K562 (cell line): ENCODE results near the gene DCAKD. TPM values are rescaled to one million over a fixed set of nuclear protein-coding genes. Genes with fewer than 3 reads are reported as not detected.

Source experiments
- ATAC-seq: fragments of 200-7000 bp; cut with Tn5 transposase; 3 replicates; pipeline ENCODE4 v1.9.1; 2020; ENCODE audit warnings: moderate library complexity
- BruUV-seq: library from RNA; stranded (reverse); fragments of 400-500 nt; replicated peaks from 2 replicates; lab custom pipeline; 2021; lab: Mats Ljungman, UMichigan
- CTCF ChIA-PET: fragments of 300-600 bp; formaldehyde crosslinking; extraction: SDS; loops from one replicate; lab custom pipeline; 2021; ENCODE audit warnings: low intra/inter-chr PET ratio; lab: Yijun Ruan, JAX
- POLR2A ChIA-PET: fragments of 300-600, 350-650 bp; sonication (Branson Sonifier 250); formaldehyde crosslinking; extraction: SDS; loops from one replicate; lab custom pipeline; 2021; ENCODE audit warnings: antibody characterized with exemption, inconsistent platforms; lab: Yijun Ruan, JAX
- DNase-seq, 4 experiments: peaks; one replicate each; pipeline versions ENCODE4 v3.0.0 to v3.0.0-alpha.2; 2011 to 2018; ENCODE audit warnings: low spot score in 3 of 4, mixed read lengths in 3 of 4; ENCODE audit errors: extremely low read depth in 1 of 4
- FAIRE-seq: peaks from 2 replicates; lab custom pipeline; 2011; peaks lifted over from hg19 to GRCh38; lab: Jason Lieb, UNC
- H2AFZ ChIP-seq: 2 replicates; pipeline ENCODE4 v1.6.0; 2011; ENCODE audit warnings: low read depth, low read length, control low read depth, inconsistent platforms
- H3K27ac ChIP-seq: fragments of 200-600 bp; 3 replicates; pipeline ENCODE4 v1.8.0; 2011; ENCODE audit warnings: low read depth, mild to moderate bottlenecking, control low read depth, inconsistent platforms, low read length, moderate library complexity, mixed read lengths; ENCODE audit errors: extremely low read depth
- H3K27me3 ChIP-seq, 2 experiments: fragments of 300-600 bp in 1 of 2; 2 replicates in 1 of 2; 3 replicates in 1 of 2; pipeline versions ENCODE4 v1.6.0 to v1.8.0; 2011; ENCODE audit warnings: inconsistent platforms in 2 of 2, low read length in 2 of 2, mild to moderate bottlenecking in 1 of 2, mixed read lengths in 1 of 2, moderate library complexity in 1 of 2; ENCODE audit not compliant: control insufficient read depth in 2 of 2, insufficient read depth in 2 of 2
- H3K36me3 ChIP-seq: fragments of 300-600 bp; 3 replicates; pipeline ENCODE4 v1.8.0; 2011; ENCODE audit warnings: mild to moderate bottlenecking, low read length, inconsistent platforms; ENCODE audit not compliant: control insufficient read depth, insufficient read depth
- H3K4me1 ChIP-seq, 2 experiments: fragments of 200-600 bp in 1 of 2; replicated peaks in 1 of 2; 2 replicates in 1 of 2; 3 replicates in 1 of 2; pipeline versions ENCODE4 v1.5.1 to v1.8.0; 2011; ENCODE audit warnings: inconsistent platforms in 2 of 2, low read length in 2 of 2, mild to moderate bottlenecking in 1 of 2, mixed read lengths in 1 of 2, moderate library complexity in 1 of 2; ENCODE audit not compliant: control insufficient read depth in 2 of 2, insufficient read depth in 2 of 2
- H3K4me2 ChIP-seq: 2 replicates; pipeline ENCODE4 v1.6.1; 2011; ENCODE audit warnings: low read length, control low read depth, inconsistent platforms, mixed read lengths; ENCODE audit not compliant: insufficient read depth
- H3K4me3 ChIP-seq: fragments of 200-600 bp; sonication (generic), shearing (Covaris generic); 2 replicates; pipeline ENCODE4 v1.5.1; 2016; ENCODE audit warnings: control low read depth, inconsistent platforms
- H3K79me2 ChIP-seq: fragments of 200-600 bp; 3 replicates; pipeline ENCODE4 v1.8.0; 2011; ENCODE audit warnings: low read length, inconsistent platforms; ENCODE audit not compliant: control insufficient read depth, insufficient read depth
- H3K9ac ChIP-seq, 2 experiments: 2 replicates each; pipeline versions ENCODE4 v1.6.0 to v1.6.1; 2011; ENCODE audit warnings: low read depth in 2 of 2, low read length in 2 of 2, control low read depth in 1 of 2, inconsistent platforms in 1 of 2, mild to moderate bottlenecking in 1 of 2, mixed read lengths in 1 of 2; ENCODE audit not compliant: insufficient read depth in 1 of 2
- H3K9me1 ChIP-seq: one replicate; pipeline ENCODE4 v1.6.0; 2011; ENCODE audit warnings: inconsistent platforms, mild to moderate bottlenecking, low read length, moderate library complexity; ENCODE audit not compliant: control insufficient read depth, insufficient read depth
- H3K9me3 ChIP-seq: replicated peaks from 2 replicates; pipeline ENCODE4 v1.5.1; 2011; ENCODE audit warnings: low read depth, low read length, inconsistent platforms; ENCODE audit not compliant: control insufficient read depth, insufficient read depth
- H4K20me1 ChIP-seq: replicated peaks from 2 replicates; pipeline ENCODE4 v1.6.1; 2011; ENCODE audit warnings: low read length, inconsistent platforms, mixed read lengths; ENCODE audit not compliant: control insufficient read depth, insufficient read depth
- CAMTA2 ChIP-seq: fragments of 250-450 bp; sonication (Bioruptor Pico); conservative IDR thresholded peaks from 2 replicates; pipeline ENCODE4 v1.5.1; 2022
- DPF2 ChIP-seq: fragments of 450-650 bp; IDR thresholded peaks from 2 replicates; pipeline ENCODE4 v1.6.1; 2016
- ERF ChIP-seq: fragments of 450-650 bp; formaldehyde crosslinking; IDR thresholded peaks from 2 replicates; pipeline ENCODE4 v1.4.0; 2020; ENCODE audit warnings: mild to moderate bottlenecking, mixed read lengths
- HDAC6 ChIP-seq: IDR thresholded peaks from 2 replicates; pipeline ENCODE4 v1.6.1; 2012; ENCODE audit warnings: low read depth, mild to moderate bottlenecking, control low read depth, inconsistent platforms, low read length, moderate library complexity
- MIER1 ChIP-seq: fragments of 450-650 bp; IDR thresholded peaks from 2 replicates; pipeline ENCODE4 v1.6.1; 2016; ENCODE audit warnings: antibody characterized with exemption, mild to moderate bottlenecking, low read depth
- XRCC5 ChIP-seq: fragments of 200-400 bp; formaldehyde crosslinking; IDR thresholded peaks from 2 replicates; pipeline ENCODE4 v1.6.1; 2017; ENCODE audit warnings: low read depth, mild to moderate bottlenecking, low read length
- ZBTB26 ChIP-seq: fragments of 450-650 bp; formaldehyde crosslinking; IDR thresholded peaks from 2 replicates; pipeline ENCODE4 v1.4.0; 2022; ENCODE audit warnings: missing genetic modification characterization
- ZBTB49 ChIP-seq: sonication (generic); formaldehyde crosslinking; IDR thresholded peaks from 2 replicates; pipeline ENCODE4 v1.8.0; 2022; ENCODE audit warnings: missing genetic modification reagents, mild to moderate bottlenecking, borderline replicate concordance
- ZNF184 ChIP-seq: sonication (generic); formaldehyde crosslinking; IDR thresholded peaks from 2 replicates; pipeline ENCODE4 v1.5.0; 2020; ENCODE audit warnings: missing genetic modification reagents
- ZNF318 ChIP-seq, 2 experiments: fragments of 450-650 bp; IDR thresholded peaks; 2 replicates each; pipeline ENCODE4 v1.6.1; 2016; ENCODE audit warnings: mild to moderate bottlenecking in 2 of 2, borderline replicate concordance in 1 of 2, low read depth in 1 of 2, moderate library complexity in 1 of 2
- ZNF436 ChIP-seq: fragments of 250-450, 450-650 bp; sonication (Bioruptor Pico); formaldehyde crosslinking; IDR thresholded peaks from 2 replicates; pipeline ENCODE4 v1.7.0; 2020; ENCODE audit warnings: mild to moderate bottlenecking
- WGBS: fragments of 100-300 bp; shearing (Covaris generic); methylation state at CpG from one replicate; pipeline ENCODE4 v1.1.6; 2016; ENCODE audit warnings: low coverage, mixed read lengths; ENCODE audit not compliant: insufficient coverage; ENCODE audit errors: missing lambda C conversion rate; 5-methylcytosine and 5-hydroxymethylcytosine counted together
- in situ Hi-C: fragments of 300-500 bp; cut with MboI; formaldehyde crosslinking; loops from 4 replicates; pipeline ENCODE4 v1.15.0; 2018; ENCODE audit warnings: inconsistent platforms, mixed read lengths
- intact Hi-C: fragments of 100-400 bp; cut with micrococcal nuclease; formaldehyde crosslinking; loops from 2 replicates; pipeline ENCODE4 v1.14.2; 2022
- polyA plus RNA-seq, 8 experiments: library from polyadenylated mRNA; depleted of rRNA in 4 of 8; stranded (reverse) in 5 of 8; unstranded in 3 of 8; fragments of >200 nt; fragmentation: Nextera tagmentation in 2 of 8; fragmentation: Illumina TruSeq in 1 of 8; extraction: Ambion mirVana in 2 of 8; extraction: Trizol in 1 of 8; gene quantifications; 2 replicates each; pipeline versions ENCODE4 v1.2.1 to v1.2.3, GENCODE V29; 2011 to 2014; ENCODE audit warnings: inconsistent platforms in 1 of 8, missing spikeins in 1 of 8
- total RNA-seq, 7 experiments: library from RNA; depleted of rRNA in 6 of 7; stranded (reverse); fragments of >200 nt in 6 of 7; fragmentation: Illumina TruSeq in 2 of 7; extraction: Trizol in 2 of 7; gene quantifications; 2 replicates each; pipeline versions ENCODE4 v1.2.1 to v1.2.3, GENCODE V29; 2011 to 2021; ENCODE audit warnings: low replicate concordance in 1 of 7

DCAKD gene
- total and polyA plus RNA-seq, 9 of the 15 experiments (the other 6 are each of a cell fraction or from before 2014, with no cell fraction given), result 7.9 to 35.5 (median 21.4) TPM

GRCh38 chr17:45029096-45029495 is 22.3 kb downstream of the DCAKD start:
- no peak for FAIRE-seq
- Histone ChIP-seq H3K27ac (no peak overlapping the region), H3K79me2 (no peaks in the 10 kb centered on the region), H3K4me2 (no peak overlapping the region), H3K36me3 (peaks cover 58% of the 10 kb centered on the region), H3K9me1 (peaks cover 6% of the 10 kb centered on the region), H3K9me3 (no peaks in the 10 kb centered on the region), H3K4me1 (peaks cover 22 to 26% of the 10 kb centered on the region in 2 experiments), H4K20me1 (no peaks in the 10 kb centered on the region), H3K9ac (no peak overlapping the region), H3K27me3 (no peaks in the 10 kb centered on the region), H3K4me3 (no peak overlapping the region), H2AFZ (no peak overlapping the region)
- DNase-seq, result no peak
- ATAC-seq, result no peak
- POLR2A ChIA-PET, result interaction anchor here (1.1 kb wide), 1 partner anchor 14 kb away, joined by 4 read pairs; no protein-coding TSS in a partner anchor
- CTCF ChIA-PET, result no interaction called here
- in situ Hi-C loops, result no loop called here
- 90% methylated on average over 7 of the region's 7 CpGs for WGBS
- no TSS peak for BruUV-seq
- intact Hi-C loops, result no loop called here
- no peak for TF ChIP-seq ZBTB26
- TF ChIP-seq ZBTB49, result no peak
- no peak for TF ChIP-seq ERF (CRISPR knock-in tag)
- TF ChIP-seq MIER1, result no peak
- no peak for TF ChIP-seq CAMTA2 (CRISPR knock-in tag)
- TF ChIP-seq ZNF436 (CRISPR knock-in tag), result no peak
- TF ChIP-seq HDAC6, result no peak
- no peak for TF ChIP-seq ZNF184 (CRISPR knock-in tag)
- no peak for TF ChIP-seq ZNF318 (IDR thresholded peaks at IDR 0.05; ENCODE audit: borderline replicate concordance in 1 of 2, low read depth in 1 of 2)
- no peak for TF ChIP-seq XRCC5
- no peak for TF ChIP-seq DPF2
